Neural progenitor cell (in vitro differentiated cells): ENCODE data around the gene FHL3. TPM values are rescaled to one million over a fixed set of nuclear protein-coding genes. Genes with fewer than 3 reads are reported as not detected.

Experiments used
- DNase-seq: peaks from one replicate; pipeline ENCODE4 v3.0.0-alpha.2; 2016; ENCODE audit warnings: low spot score
- H2AFZ ChIP-seq: fragments of 200-600 bp; sonication (generic); replicated peaks from 2 replicates; pipeline ENCODE4 v1.6.1; 2016; ENCODE audit warnings: antibody characterized with exemption
- H3F3A ChIP-seq: fragments of 200-600 bp; sonication (generic); 2 replicates; pipeline ENCODE4 v1.6.1; 2016; ENCODE audit warnings: antibody characterized with exemption, low read depth
- H3K27ac ChIP-seq: fragments of 200-600 bp; sonication (generic); 2 replicates; pipeline ENCODE4 v1.5.1; 2016; ENCODE audit warnings: mild to moderate bottlenecking
- H3K27me3 ChIP-seq: fragments of 200-600 bp; sonication (generic); 2 replicates; pipeline ENCODE4 v1.6.1; 2016; ENCODE audit warnings: mild to moderate bottlenecking, moderate library complexity
- H3K36me3 ChIP-seq: fragments of 200-600 bp; sonication (generic); 2 replicates; pipeline ENCODE4 v1.5.1; 2016
- H3K4me1 ChIP-seq: fragments of 200-600 bp; sonication (generic); 2 replicates; pipeline ENCODE4 v1.6.1; 2016; ENCODE audit warnings: mixed run types
- H3K4me2 ChIP-seq: fragments of 200-600 bp; sonication (generic); 2 replicates; pipeline ENCODE4 v1.6.1; 2016
- H3K4me3 ChIP-seq: fragments of 200-600 bp; sonication (generic); 2 replicates; pipeline ENCODE4 v1.5.1; 2016
- H3K79me2 ChIP-seq: fragments of 200-600 bp; sonication (generic); 2 replicates; pipeline ENCODE4 v1.6.1; 2016; ENCODE audit warnings: low read depth
- H3K9ac ChIP-seq: fragments of 200-600 bp; sonication (generic); 2 replicates; pipeline ENCODE4 v1.6.1; 2016
- H3K9me3 ChIP-seq: fragments of 200-600 bp; sonication (generic); 2 replicates; pipeline ENCODE4 v1.5.1; 2016; ENCODE audit warnings: low read depth
- H4K20me1 ChIP-seq: fragments of 200-600 bp; sonication (generic); 2 replicates; pipeline ENCODE4 v1.6.1; 2016; ENCODE audit warnings: low read depth
- H3K27ac Mint-ChIP-seq: 3 replicates; pipeline ENCODE4 v1.8.0; 2021; ENCODE audit warnings: mixed read lengths
- H3K27me3 Mint-ChIP-seq: 2 replicates; pipeline ENCODE4 v1.8.0; 2022; ENCODE audit warnings: low read depth, mild to moderate bottlenecking, inconsistent platforms, moderate library complexity, mixed read lengths; ENCODE audit not compliant: insufficient read depth
- H3K36me3 Mint-ChIP-seq: 3 replicates; pipeline ENCODE4 v1.8.0; 2021; ENCODE audit warnings: mixed read lengths
- H3K4me1 Mint-ChIP-seq: 3 replicates; pipeline ENCODE4 v1.8.0; 2021; ENCODE audit warnings: mixed read lengths
- H3K4me3 Mint-ChIP-seq: 3 replicates; pipeline ENCODE4 v1.8.0; 2021; ENCODE audit warnings: mild to moderate bottlenecking, moderate library complexity, mixed read lengths
- H3K9me3 Mint-ChIP-seq: 3 replicates; pipeline ENCODE4 v1.8.0; 2020; ENCODE audit warnings: mixed read lengths
- EZH2 ChIP-seq: fragments of 200-600 bp; sonication (generic); IDR thresholded peaks from 2 replicates; pipeline ENCODE4 v1.6.1; 2017; ENCODE audit warnings: antibody characterized with exemption, mild to moderate bottlenecking, moderate library complexity
- EZH2phosphoT487 ChIP-seq: fragments of 200-600 bp; sonication (generic); IDR thresholded peaks from 2 replicates; pipeline ENCODE4 v1.6.1; 2017; ENCODE audit warnings: antibody characterized with exemption
- total RNA-seq: library from RNA; depleted of rRNA; stranded (reverse); fragments of >200 nt; gene quantifications from 2 replicates; pipeline ENCODE4 v1.2.3, GENCODE V29; 2015; ENCODE audit warnings: low replicate concordance
- TF ChIP-seq, protein P1 (sequence below): fragments of 200-600 bp; sonication (generic); IDR thresholded peaks from 2 replicates; pipeline ENCODE4 v1.5.1; 2017; ENCODE audit warnings: antibody characterized with exemption, mild to moderate bottlenecking

Gene FHL3
- total RNA-seq, 1 donor from 2014 or later, result 8.1 TPM

DNA sequence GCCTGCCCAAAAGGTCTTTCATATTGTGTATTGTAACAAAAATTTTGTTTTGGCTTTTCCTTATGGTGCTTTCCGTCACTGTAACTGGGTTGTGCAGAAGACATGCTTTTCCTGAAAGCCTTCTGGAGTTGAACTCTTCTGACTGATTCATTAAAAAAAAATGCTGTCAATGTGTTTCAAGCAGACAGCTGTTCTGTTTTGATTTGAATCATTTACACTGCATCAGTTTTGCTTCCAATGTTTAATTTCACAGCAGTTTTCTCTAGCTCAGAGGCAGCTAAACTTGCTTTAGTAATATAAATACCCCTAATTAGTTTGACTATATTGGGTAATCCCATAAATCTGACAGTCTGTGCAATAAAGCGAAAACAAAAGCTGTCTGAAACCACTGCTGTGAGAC lies 15.1 kb upstream of the FHL3 start:
- Mint-ChIP-seq H3K27ac (no peak overlapping the region), H3K36me3 (peaks cover 24% of the 10 kb centered on the region), H3K9me3 (no peaks in the 10 kb centered on the region), H3K27me3 (peaks cover 7% of the 10 kb centered on the region), H3K4me3 (no peak overlapping the region), H3K4me1 (no peaks in the 10 kb centered on the region)
- TF ChIP-seq EZH2 (no peak), EZH2phosphoT487 (no peak)
- TF ChIP-seq, protein P1, sequence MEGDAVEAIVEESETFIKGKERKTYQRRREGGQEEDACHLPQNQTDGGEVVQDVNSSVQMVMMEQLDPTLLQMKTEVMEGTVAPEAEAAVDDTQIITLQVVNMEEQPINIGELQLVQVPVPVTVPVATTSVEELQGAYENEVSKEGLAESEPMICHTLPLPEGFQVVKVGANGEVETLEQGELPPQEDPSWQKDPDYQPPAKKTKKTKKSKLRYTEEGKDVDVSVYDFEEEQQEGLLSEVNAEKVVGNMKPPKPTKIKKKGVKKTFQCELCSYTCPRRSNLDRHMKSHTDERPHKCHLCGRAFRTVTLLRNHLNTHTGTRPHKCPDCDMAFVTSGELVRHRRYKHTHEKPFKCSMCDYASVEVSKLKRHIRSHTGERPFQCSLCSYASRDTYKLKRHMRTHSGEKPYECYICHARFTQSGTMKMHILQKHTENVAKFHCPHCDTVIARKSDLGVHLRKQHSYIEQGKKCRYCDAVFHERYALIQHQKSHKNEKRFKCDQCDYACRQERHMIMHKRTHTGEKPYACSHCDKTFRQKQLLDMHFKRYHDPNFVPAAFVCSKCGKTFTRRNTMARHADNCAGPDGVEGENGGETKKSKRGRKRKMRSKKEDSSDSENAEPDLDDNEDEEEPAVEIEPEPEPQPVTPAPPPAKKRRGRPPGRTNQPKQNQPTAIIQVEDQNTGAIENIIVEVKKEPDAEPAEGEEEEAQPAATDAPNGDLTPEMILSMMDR, result no peak
- Histone ChIP-seq H3K79me2 (peaks cover 44% of the 10 kb centered on the region), H3K4me1 (no peaks in the 10 kb centered on the region), H2AFZ (no peak overlapping the region), H3K4me3 (no peak overlapping the region), H3K9me3 (no peaks in the 10 kb centered on the region), H3K4me2 (no peak overlapping the region), H3F3A (peaks cover 22% of the 10 kb centered on the region), H3K27me3 (no peaks in the 10 kb centered on the region), H3K27ac (no peak overlapping the region), H3K9ac (no peak overlapping the region), H3K36me3 (peaks cover 10% of the 10 kb centered on the region), H4K20me1 (peaks cover 3% of the 10 kb centered on the region)
- no peak for DNase-seq

DNA sequence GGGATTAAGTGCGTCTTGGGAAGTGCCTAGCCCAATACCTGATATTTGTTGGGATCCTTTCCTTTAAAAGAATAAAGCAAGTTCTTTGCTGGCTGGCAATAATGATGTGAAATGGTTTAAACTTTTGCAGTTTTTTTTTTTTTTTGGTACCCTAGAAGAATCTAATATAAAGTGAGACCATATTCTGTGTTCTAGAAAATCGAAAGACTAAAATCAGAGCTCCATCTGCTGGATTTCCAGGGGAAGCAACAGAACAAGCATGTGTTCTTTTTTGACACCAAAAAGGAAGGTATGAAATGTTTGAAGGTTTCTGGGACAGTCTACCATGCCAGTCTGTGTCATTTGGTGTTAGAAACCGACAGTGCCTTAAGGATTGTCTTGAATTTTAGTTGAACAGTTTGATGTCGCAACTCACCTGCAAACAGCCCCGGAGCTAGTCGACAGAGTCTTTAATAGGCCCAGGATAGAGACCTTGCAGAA lies 13.6 kb upstream of the FHL3 start:
- Histone ChIP-seq H3K27me3 (no peaks in the 10 kb centered on the region), H2AFZ (no peak overlapping the region), H4K20me1 (peaks cover 9% of the 10 kb centered on the region), H3K9me3 (no peaks in the 10 kb centered on the region), H3K4me3 (no peak overlapping the region), H3K4me1 (peaks cover under 1% of the 10 kb centered on the region), H3K36me3 (peaks cover 10% of the 10 kb centered on the region), H3K4me2 (no peak overlapping the region), H3K79me2 (peaks cover 59% of the 10 kb centered on the region), H3K9ac (no peak overlapping the region), H3K27ac (no peak overlapping the region), H3F3A (peaks cover 18% of the 10 kb centered on the region)
- no peak overlapping the region for H3K27ac Mint-ChIP-seq
- peaks cover 19% of the 10 kb centered on the region for H3K36me3 Mint-ChIP-seq
- H3K4me3 Mint-ChIP-seq, result no peak overlapping the region
- peaks cover 7% of the 10 kb centered on the region for H3K27me3 Mint-ChIP-seq
- TF ChIP-seq, protein P1, result peak; percentile 63
- TF ChIP-seq EZH2, result no peak
- no peaks in the 10 kb centered on the region for H3K9me3 Mint-ChIP-seq
- peaks cover 2% of the 10 kb centered on the region for H3K4me1 Mint-ChIP-seq
- no peak for DNase-seq

DNA sequence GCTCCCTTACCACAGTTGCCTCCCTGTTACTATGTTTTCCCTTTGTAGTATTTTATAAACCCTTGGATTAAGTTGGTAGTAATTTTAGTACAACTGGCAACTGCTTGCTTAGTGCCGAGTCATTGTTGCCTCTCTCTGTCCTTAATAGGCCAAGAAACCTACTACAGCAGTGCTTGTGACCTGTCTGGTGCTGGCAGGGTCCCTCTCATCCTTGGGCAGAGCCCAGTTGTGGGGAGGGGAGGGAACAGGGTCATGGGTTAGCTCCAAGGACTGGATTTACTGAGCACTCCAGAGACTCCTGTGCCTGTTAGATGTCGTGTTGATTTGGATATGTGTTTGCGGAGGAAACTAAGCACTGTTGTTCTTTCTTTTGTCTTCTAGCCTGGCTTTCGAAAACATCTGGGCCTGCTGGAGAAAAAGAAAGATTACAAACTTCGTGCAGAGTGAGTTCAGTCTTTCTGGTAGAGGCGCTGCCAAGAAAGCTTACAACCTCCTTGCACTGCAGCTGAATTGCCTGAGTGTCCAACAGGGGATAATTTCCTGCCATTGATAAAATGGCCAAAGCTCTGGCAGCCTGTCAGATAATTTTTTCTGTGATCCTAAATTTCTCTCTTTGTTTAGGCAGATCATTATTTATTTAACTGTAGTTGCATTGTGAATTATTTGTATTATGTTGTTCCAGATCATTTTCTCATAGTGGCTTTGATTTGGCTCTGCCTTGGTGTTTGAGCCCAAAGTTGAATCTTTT lies 10.8 kb upstream of the FHL3 start:
- Histone ChIP-seq H3F3A (peaks cover 31% of the 10 kb centered on the region), H2AFZ (no peak overlapping the region), H3K27me3 (no peaks in the 10 kb centered on the region), H3K4me2 (no peak overlapping the region), H3K9ac (no peak overlapping the region), H3K9me3 (no peaks in the 10 kb centered on the region), H3K4me3 (no peak overlapping the region), H4K20me1 (peaks cover 21% of the 10 kb centered on the region), H3K4me1 (peaks cover 9% of the 10 kb centered on the region), H3K36me3 (peaks cover 7% of the 10 kb centered on the region), H3K27ac (no peak overlapping the region), H3K79me2 (peaks cover 72% of the 10 kb centered on the region)
- TF ChIP-seq, protein P1, result no peak
- TF ChIP-seq EZH2 (no peak), EZH2phosphoT487 (no peak)
- DNase-seq, result no peak
- no peaks in the 10 kb centered on the region for H3K27me3 Mint-ChIP-seq
- H3K4me1 Mint-ChIP-seq, result peaks cover 11% of the 10 kb centered on the region
- H3K27ac Mint-ChIP-seq, result no peak overlapping the region
- H3K4me3 Mint-ChIP-seq, result no peak overlapping the region
- peaks cover 11% of the 10 kb centered on the region for H3K36me3 Mint-ChIP-seq
- H3K9me3 Mint-ChIP-seq, result no peaks in the 10 kb centered on the region
